Measurements from ENCODE around the gene SPAG17.

SPAG17 gene

DNA sequence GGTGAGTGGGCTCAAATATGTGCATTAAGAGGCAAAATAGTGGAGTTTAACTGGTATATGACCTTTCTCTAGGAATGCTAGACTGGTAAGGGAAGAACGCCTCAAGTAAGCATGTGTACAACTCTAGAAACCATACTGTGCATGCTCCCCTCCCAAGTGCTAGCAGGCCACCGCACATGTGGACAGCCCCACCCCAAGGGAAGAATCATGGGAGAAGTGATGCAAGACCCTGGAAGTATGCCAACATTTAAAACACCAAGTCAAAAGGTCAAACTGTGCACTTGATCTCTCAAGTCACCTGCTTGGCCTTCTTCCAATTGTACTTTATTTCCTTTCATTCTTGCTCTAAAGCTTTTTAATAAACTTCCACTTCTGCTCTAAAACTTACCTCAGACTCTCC is 135.0 kb downstream of the SPAG17 start:
- DNase-seq: no peak

DNA sequence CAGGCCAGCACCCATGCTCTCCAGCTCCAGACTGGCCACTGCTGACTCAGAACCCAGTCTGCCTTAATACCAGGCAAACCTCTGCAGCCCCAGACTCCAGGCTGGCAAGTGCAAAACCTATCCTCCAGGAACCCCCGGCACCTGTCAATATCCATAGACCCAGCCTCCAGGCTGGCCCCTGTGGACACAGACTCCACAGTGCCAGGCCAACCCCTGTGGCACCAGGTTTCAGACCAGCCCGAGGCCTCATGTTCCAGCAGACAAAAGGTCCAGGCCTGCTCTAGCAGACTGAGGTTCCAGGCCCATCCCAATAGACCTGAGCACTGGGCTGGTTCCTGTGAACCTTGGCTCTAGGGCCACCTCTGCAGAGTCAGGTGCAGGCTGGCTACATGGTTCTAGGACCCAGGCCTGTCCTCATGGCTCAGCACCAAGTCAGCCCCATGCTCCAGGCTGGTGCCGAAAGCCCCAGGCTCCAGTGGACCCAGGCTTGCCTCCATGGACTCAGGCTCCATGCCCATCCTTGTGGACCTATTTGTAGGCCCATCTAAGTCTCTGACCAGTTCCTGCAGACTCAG is 137.3 kb downstream of the SPAG17 start:
- no peak for DNase-seq

DNA sequence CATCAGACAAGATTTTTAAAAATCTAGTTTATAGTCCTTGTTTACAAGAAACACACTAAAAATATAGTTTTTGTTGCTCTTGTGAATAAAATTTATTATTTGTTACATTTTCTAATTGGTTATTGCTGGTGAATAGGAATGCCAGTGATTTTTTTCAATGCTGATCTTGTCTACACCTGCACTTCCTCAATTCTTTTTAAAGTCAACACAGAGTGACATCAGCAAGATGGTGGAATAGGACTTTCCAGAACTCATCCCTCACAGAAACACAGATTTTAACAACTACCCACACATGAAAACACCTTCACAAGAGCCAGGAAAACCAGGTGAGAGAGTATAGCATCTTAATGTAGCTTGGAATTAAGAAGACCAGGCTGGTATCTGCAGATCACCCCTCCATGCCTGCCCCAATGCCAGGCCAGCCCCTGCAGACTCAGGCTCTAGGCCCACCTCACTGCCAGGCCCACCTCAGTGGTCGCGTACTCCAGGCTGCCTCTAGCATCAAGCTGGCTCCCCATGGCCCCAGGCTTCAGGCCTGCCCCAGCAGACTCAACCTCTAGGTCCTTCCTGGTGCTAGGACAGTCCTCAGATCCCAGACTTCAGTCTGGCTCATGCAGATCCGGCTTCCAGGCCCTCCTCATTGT is 137.9 kb downstream of the SPAG17 start:
- DNase-seq: no peak

DNA sequence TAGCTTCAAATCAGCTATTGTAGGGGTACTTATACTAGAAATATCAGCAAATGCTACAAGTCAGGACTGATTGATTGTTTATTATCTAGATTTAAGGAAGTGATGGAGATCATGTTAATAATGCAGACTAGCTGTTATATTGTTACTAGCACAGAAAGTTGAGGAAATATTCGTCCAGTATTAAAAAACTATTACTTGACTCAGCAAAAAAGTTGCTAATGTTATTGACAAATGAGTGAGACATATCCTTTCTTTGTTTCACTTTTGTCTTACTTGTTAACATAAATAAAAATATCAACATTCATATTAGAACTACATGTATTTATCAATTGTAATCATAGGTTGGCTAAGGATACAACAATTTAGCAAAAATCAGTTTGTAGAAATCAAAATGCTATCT is 141.4 kb downstream of the SPAG17 start:
- no peak for DNase-seq

DNA sequence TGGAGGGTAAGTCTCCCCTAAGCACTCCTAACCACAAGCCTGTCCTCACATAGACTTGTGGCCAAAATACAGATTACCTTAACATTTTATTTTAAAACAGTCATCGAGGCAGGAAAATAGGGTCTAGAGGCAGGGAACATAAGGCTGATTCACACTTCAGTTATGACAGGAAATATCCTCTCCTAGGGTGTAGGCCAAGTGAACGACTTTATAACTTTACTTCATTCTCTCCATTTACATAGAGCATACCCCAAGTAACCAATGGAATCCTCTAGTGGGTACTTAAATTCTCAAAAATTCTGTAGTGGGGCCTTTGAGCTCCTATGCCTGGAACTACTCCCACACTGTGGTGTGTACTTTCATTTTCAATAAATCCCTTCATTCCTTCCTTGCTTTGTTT is 142.5 kb downstream of the SPAG17 start:
- no peak for DNase-seq

DNA sequence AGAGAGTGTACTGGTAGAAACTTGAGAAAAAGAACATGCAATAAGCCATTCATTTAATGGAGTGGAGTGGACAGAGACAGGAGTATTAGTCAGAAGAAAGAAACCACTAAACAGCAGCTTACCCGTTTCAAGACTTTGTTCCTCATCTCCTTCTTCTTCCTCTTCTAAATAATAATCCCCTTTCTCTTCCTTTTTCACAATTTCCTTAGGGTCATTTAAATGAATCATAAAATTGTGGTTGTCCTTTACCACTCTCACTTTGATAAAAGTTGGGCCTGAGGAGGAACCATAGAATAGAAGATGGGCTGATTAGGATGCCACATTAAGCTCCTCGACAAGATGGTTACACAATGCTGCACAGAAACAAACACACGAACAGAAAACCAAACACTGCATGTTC is 145.9 kb downstream of the SPAG17 start:
- no peak for DNase-seq

DNA sequence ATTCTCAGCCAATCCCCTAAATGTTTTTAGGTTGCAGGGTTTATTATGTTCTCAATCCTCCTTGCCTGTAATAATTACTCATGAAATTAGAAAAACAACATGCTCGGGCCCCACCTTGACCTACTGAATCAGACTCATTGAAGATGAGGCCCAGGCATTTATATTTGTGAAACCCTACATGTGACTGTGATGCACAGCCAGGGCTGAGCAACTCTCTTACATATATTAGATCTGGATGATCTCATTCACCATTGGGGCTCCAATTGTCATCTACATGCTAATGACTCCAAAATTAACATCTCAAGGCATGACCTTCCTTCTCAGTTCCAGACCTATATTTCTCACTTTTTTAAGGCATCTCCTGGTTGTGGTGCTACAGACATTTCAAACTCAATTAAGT is 152.1 kb downstream of the SPAG17 start:
- DNase-seq: no peak

DNA sequence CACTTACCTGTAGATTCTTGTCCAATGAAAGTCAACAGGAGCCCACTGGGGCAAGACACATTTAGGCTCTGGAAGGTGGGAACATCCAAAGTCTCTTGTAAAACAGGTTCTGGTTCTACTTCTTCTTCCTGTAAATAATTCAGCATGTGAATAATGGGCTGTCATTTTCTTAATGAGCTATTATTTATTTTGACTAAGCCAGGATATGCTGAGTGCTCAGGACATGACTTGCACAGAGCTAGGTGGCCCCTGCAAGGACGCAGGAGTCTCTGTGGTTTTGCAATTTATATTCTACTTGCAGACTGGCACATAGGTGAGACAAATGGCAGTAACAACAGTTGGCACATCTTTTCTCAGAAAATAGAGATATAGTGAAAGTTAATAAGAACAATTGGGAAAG is 156.8 kb downstream of the SPAG17 start:
- no peak for DNase-seq

DNA sequence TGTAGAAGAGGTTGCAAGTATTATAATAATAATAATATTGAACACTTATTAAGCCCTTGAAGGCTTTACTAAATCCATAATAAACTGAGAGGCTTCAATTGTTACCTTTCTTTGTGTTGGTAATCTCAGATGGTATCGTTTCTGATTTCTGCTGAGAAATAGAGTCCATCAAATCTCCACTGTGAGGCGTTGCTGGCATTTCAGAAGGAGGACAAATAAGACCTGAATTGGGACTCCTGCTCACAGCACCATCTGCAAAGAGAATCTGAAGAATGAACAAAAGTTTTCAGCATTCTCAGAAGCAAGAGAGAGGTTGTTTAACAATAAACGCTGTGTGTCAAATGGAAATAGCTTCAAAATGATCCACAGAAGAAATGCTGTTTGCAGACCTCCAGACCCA is 161.8 kb downstream of the SPAG17 start:
- no peak for DNase-seq

DNA sequence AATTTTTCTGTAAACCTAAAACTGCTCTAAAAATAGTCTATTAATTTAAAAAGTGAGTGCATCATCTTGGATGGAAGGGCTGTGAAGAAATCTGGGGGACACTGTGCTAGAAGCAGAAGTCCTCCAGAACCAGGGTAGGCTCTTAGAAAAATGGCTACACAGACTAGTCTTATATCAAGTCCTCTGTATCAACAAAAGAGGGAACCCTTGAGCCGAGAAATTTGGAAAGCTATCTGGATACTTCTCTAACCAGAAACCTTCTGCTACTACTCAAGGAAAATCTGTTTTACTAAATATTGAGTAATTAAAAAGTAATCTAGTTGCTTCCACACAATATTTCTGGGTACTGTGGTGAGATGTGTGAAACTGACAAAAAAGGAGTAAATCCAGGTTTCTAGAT is 163.4 kb downstream of the SPAG17 start:
- DNase-seq: no peak

DNA sequence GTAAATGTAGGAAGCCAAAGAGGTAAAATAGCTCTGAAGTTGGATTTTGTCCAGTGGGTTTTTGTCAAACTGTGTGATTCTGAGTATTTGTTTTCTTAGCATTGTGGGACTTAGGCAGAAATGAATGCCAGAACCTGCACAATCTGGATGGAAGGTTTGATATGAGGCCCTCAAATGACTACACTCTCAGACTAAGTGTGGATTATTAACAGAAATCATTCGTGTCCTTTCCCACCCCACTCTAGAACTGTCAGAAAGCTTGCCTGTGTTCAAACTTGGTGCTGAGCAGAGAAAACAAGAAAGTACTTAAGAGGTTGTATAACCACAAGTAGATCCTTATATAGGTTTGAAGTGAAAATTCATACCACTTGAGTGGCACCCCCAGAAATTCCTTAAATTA is 167.0 kb downstream of the SPAG17 start:
- DNase-seq: no peak

DNA sequence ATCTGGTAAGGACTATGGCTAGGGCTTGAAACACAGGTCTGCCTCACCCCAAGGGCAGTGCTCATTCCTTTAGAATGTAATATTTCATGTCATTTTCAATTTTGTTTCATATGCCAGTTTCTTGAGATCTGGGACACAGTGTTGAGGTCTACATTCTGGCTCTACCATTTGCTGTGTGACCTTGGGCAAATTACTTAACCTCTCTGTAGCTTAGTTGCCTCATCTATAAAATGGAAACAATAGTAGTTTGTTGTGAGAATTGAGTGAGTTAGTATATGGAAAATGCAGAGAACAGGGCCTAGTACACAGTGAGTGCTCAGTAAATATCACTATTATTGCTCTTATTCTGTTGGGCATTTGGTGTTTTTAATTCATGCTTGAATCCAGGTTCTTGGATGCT is 171.1 kb downstream of the SPAG17 start:
- DNase-seq: no peak

DNA sequence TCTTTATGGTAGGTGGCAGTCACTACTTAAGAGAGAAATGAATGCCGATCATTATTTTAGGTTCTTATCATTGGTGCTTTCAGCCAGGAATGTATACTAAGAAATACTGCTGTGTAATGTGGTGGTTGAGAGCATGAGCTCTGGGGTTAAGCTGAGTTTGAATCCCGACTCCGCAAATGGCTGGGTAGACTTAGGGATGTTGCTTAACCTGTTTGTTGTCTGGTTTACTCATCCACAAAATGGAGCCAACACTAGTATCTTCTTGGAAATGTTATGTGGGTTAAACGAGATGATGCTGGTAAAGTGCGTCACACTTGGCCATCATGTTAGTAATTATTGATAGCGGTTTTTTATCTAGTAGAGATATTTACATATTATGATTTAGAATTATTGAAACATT is 171.7 kb downstream of the SPAG17 start:
- no peak for DNase-seq

DNA sequence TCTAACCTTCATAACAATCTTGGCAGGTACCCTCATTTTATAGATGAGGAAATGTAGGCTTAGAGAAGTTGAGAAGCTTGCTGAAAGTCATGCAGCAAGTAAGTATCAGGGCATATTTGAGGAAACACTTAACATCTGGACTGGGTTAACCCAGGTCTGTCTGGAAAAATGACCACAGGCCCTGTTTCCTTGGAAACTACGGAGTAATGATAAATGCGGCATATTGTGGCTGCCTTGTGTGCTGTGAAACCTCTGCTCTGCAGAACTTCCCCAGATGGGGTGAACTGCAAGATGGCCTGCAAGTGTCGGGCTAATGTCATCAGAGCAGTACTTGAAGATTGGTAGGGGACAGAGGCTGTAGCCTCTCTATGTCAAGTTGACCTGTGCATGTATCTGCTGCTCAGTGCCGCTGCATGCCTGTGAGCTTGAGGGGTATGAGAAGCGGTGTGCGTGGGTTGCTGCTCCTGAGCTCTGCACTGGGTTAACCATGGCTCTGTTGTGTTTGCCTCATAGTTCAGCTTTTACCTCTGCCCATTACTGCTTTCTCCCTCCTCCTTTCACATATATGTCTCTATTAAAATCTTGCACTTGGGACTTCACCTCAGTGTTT is 172.4 kb downstream of the SPAG17 start:
- no peak for DNase-seq

DNA sequence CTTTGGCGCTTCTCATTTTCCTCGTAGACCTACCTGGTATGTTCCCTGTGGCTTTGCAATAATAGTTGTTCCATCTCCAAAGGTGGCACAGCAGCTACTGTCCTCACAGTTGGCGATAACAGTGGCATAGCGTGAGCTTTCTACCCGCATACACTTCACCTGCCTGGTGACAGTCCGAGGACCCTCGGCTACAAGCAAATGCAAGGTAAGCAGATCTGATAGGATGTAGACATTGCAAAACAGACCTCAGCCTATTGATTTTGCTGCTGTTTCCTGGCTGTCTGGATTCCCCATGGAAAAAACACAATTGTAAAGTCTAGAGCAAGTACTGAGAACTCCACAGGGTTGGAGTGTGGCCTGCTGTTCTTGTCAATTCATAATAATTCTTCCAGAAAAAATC is 177.0 kb downstream of the SPAG17 start:
- no peak for DNase-seq

DNA sequence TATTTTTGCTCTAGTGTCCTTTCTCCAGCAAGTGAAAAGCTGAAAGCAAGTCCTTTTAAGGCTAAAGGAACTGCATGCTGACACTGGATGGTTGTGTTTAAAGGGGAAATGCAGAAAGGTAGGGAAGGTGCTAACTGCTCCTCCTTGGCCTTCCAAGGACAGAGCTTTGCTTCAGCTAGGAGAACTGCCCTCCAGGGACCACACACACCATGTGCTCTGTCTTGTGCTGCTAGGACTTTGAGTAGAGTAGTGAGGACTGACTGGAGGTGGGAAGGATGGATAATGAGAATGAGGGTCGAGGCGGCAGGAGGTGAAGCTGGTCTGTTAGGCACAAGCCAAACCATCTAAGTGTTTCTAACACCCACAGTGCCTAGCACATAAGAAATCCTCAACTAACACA is 177.6 kb downstream of the SPAG17 start:
- no peak for DNase-seq

DNA sequence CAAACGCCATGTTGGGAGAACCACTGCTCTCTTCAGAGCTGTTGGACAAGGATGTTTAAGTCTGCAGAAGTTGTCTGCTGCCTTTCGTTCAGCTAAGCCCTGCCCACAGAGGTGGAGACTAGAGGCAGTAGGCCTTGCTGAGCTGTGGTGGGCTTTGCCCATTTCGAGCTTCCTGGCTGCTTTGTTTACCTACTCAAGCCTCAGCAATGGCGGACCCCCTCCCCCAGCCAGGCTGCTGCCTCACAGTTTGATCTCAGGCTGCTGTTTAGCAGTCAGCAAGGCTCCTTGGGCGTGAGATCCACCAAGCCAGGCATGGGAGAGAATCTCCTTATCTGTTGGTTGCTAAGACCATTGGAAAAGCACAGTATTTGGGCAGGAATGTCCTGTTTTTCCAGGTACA is 180.7 kb downstream of the SPAG17 start:
- no peak for DNase-seq

DNA sequence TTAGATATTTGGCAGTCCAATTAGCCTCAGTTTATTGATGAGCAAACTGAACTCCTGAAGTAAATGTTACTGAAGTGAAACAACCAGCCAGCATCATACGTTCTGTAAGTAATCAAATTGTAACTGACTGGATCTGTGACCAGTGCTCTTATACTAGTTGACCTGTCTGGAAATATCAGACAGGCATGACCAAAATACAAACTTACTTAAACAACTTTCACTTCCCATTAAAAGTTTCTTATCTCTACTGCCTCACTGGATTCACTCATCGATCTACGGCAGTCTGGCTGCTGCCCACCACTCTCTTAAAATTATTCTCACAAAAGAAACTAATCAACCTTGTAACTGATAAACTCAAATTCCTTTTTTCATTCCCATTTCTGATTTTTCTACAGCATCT is 199.1 kb downstream of the SPAG17 start:
- DNase-seq: no peak

DNA sequence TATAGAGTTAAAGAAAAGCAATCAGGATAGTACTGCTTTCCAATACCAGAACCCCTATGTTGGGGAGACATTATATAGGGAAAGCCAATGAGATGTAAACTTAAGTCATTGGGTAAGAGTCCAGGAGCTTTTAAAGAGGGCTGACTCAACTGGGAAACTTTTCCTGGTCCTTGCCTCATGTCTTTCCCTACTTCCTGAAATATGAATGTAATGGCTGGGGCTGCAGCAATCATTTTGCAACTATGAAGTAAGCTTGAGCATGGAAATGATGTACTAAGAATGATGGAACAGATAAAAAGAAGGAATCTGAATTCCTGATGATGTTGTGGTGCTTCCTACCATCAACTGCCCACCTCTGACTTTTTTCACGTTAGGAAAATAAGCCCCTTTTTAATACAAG is 199.8 kb downstream of the SPAG17 start:
- no peak for DNase-seq

DNA sequence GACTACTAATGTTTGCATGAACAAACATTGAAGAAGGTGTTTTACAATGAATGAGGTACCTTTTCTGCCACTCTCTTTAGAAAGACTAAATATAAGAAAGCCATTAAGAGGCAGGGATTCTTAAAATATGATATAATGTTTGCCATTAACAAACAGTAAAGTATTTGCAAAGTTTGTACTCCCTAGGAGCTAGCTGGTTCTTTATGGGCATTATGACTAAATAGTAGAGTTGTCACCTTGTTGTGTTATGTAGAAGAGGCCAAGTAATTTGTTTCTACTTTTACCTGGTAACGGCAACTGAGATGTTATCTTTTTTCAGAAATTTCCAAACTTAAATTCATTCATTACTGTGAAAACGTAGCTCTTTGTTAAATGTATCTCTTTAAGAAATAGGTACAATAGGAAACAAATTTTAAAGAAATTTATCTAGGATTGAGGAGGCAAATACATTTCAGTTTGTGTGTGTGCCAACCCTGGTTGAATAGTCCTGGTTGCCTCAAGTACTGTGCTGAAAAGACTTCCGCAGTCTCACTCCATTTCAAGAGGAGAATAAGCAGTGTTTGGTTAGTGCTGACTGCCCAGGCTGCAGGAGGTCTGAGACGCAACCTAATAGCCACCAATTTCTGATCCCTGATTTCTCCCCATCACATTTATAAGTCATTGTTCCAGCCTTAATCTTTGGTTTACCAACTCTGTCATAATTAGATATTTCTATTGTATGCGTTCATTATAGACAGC is 203.4 kb downstream of the SPAG17 start:
- no peak for DNase-seq

DNA sequence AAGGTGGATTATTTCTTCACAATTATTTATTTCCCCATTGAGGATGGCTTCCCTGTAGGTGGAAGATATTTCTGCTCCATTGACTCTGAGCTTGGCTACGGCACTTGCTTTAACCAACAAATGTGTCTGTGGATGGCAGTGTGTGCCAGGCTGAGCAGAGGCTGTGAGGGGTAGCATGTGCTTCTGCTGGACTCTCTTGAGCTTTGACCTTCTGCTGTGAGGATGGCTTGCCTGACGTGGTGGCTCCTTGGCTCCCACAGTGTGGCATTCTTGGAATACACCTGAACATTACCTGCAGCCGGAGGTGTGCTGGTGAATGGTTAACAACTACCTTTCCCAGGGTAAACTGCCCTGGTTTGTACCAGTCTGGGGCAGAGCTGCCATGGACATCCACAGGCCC is 208.6 kb downstream of the SPAG17 start:
- DNase-seq: no peak

DNA sequence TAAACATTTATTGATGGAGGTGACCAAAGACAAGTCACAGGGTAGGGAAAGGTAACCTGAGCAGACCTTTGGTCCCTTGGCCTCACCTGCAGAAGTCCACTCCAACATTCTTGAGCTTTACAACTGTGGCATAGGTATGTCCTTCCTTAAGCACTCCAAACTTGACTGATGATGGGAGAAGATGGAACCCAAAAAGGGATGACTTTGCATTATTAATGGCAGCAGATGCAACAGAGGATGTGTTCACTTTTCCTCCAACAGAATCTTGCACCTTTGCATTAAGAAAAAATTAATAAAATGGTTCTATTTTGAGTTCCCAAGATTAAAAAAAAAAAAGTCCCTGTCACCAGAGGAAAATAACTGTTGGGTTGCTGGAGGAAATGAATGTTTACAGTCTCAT is 213.3 kb downstream of the SPAG17 start:
- DNase-seq: no peak

DNA sequence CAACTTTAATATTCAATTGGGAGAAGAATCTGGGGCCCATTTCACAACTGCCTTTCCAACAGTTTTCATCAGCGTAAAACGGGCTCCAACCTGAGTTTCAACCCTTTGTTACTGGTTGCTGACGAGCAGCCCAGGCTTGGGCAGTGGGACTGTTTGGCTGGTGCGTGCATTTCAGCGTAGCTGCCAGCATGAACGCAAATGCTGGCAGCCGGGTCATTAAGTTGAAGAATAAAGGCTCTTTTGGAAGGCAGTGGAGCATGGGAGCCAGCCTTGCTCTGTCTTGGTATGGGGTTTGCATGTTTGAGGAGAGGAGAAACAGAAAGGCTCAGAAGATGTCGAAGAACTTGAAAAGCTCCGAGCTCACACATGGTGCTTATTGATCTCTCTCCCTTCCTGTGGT is 214.8 kb downstream of the SPAG17 start:
- no peak for DNase-seq

DNA sequence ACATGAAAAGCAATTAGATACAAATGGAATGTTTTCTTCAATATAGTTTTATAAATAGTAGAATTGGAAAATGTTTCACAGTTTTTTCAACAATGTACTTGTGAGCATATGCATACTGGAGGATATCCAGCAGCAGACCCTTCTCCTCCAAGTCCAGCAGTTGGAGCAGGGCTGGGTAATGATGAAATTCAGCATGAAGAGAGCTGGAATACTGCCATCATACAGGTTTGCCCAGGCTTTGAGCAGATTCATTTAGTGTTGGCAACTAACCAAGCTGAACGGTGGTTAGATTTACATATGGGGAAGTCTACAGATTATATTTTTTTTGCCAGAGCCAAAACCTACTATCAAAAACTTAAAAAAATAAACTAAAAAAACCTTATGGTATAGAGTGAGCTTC is 217.1 kb downstream of the SPAG17 start:
- no peak for DNase-seq

Measured in activated T-cell treated with anti-CD3 and anti-CD28 coated beads, Interleukin-2, amount 50 U/mL, for 48 hours (primary cell).